ENCODE data around the gene HSD17B11.
"Not testable (repeated sequence)": the region's sequence is repeated elsewhere in the genome, so short reads cannot be mapped to it uniquely, and the experiment has no call there.

GRCh38 chr4:87384466-87385132 is 6.4 kb downstream of the HSD17B11 start:
- not testable (repeated sequence) for TF ChIP-seq CTCF (IDR thresholded peaks at IDR 0.05; ENCODE audit: low read depth, low read length); POLR2A (IDR thresholded peaks at IDR 0.05; ENCODE audit: extremely low read depth, insufficient read length); MAX (IDR thresholded peaks at IDR 0.05; ENCODE audit: low read depth, low read length); MYC (IDR thresholded peaks at IDR 0.05; ENCODE audit: low read depth, low read length)
